ENCODE data around the gene PIP4K2C. TPM values are rescaled to one million over a fixed set of nuclear protein-coding genes. Genes with fewer than 3 reads are reported as not detected.

The PIP4K2C gene
- total RNA-seq, 1 experiment from 2014 or later, result 48.7 TPM

- H3K4me1 ChIP-seq (replicated peaks; ENCODE audit: insufficient read depth), result no peaks in the 10 kb centered on the region
- intact Hi-C loops (cut with micrococcal nuclease; ENCODE audit: unreplicated experiment), result no loop called here
- no peaks in the 10 kb centered on the region for H3F3A ChIP-seq (ENCODE audit: insufficient read depth, low read depth)
- H3K9me3 ChIP-seq (ENCODE audit: insufficient read depth, low read depth), result no peaks in the 10 kb centered on the region
- CTCF ChIA-PET, result no interaction called here
- H3K4me2 ChIP-seq, result no peak overlapping the region
- H3K27me3 ChIP-seq (ENCODE audit: insufficient read depth, low read depth), result peaks cover 11% of the 10 kb centered on the region; the same call in 1 of the 2 replicates
- no peaks in the 10 kb centered on the region for H3K9me2 ChIP-seq (ENCODE audit: insufficient read depth)
- POLR2A ChIA-PET (ENCODE audit: unreplicated experiment), result no interaction called here
- H3K36me3 ChIP-seq (ENCODE audit: low read depth), result no peaks in the 10 kb centered on the region
- H3K27ac ChIP-seq, result no peak overlapping the region
- H3K79me2 ChIP-seq (ENCODE audit: low read depth), result no peaks in the 10 kb centered on the region
- no peak for DNase-seq
- BruUV-seq (replicated peaks), result no TSS peak
- no peaks in the 10 kb centered on the region for H4K20me1 ChIP-seq (ENCODE audit: insufficient read depth)
- H3K4me3 ChIP-seq, result no peak overlapping the region
- TF ChIP-seq EZH2 (IDR thresholded peaks at IDR 0.05; ENCODE audit: low read depth), result no peak
- TF ChIP-seq CTCF (conservative IDR thresholded peaks at IDR 0.05), result no peak
- no peak overlapping the region for H2AFZ ChIP-seq
Observed at GRCh38 chr12:57576613-57577160, 14.3 kb upstream of the PIP4K2C start.

- no peaks in the 10 kb centered on the region for H4K20me1 ChIP-seq (ENCODE audit: insufficient read depth)
- H3K9me3 ChIP-seq (ENCODE audit: insufficient read depth, low read depth), result no peaks in the 10 kb centered on the region
- TF ChIP-seq EZH2 (IDR thresholded peaks at IDR 0.05; ENCODE audit: low read depth) (no peak), CTCF (conservative IDR thresholded peaks at IDR 0.05) (no peak)
- H3K4me3 ChIP-seq, result no peak overlapping the region
- no TSS peak for BruUV-seq (replicated peaks)
- H3K4me2 ChIP-seq, result no peak overlapping the region
- H3K4me1 ChIP-seq (replicated peaks; ENCODE audit: insufficient read depth), result no peaks in the 10 kb centered on the region
- H2AFZ ChIP-seq, result no peak overlapping the region
- CTCF ChIA-PET, result no interaction called here
- H3K79me2 ChIP-seq (ENCODE audit: low read depth), result no peaks in the 10 kb centered on the region
- no peak for DNase-seq
- no peaks in the 10 kb centered on the region for H3F3A ChIP-seq (ENCODE audit: insufficient read depth, low read depth)
- no peaks in the 10 kb centered on the region for H3K9me2 ChIP-seq (ENCODE audit: insufficient read depth)
- intact Hi-C loops (cut with micrococcal nuclease; ENCODE audit: unreplicated experiment), result no loop called here
- no peaks in the 10 kb centered on the region for H3K36me3 ChIP-seq (ENCODE audit: low read depth)
- POLR2A ChIA-PET (ENCODE audit: unreplicated experiment), result no interaction called here
- H3K27me3 ChIP-seq (ENCODE audit: insufficient read depth, low read depth), result peaks cover 11% of the 10 kb centered on the region; the same call in 1 of the 2 replicates
- no peak overlapping the region for H3K27ac ChIP-seq
Observed at GRCh38 chr12:57577981-57578758, 12.8 kb upstream of the PIP4K2C start.

GRCh38 chr12:57579011-57579410 is 12.0 kb upstream of the PIP4K2C start:
- peaks cover 11% of the 10 kb centered on the region; the same call in 1 of the 2 replicates for H3K27me3 ChIP-seq (ENCODE audit: insufficient read depth, low read depth)
- intact Hi-C loops (cut with micrococcal nuclease; ENCODE audit: unreplicated experiment), result no loop called here
- H3K79me2 ChIP-seq (ENCODE audit: low read depth), result no peaks in the 10 kb centered on the region
- ChIA-PET CTCF (no interaction called here), POLR2A (ENCODE audit: unreplicated experiment) (no interaction called here)
- no peaks in the 10 kb centered on the region for H3F3A ChIP-seq (ENCODE audit: insufficient read depth, low read depth)
- H3K4me3 ChIP-seq, result no peak overlapping the region
- H3K4me2 ChIP-seq, result no peak overlapping the region
- no peak overlapping the region for H3K27ac ChIP-seq
- H3K36me3 ChIP-seq (ENCODE audit: low read depth), result no peaks in the 10 kb centered on the region
- H3K4me1 ChIP-seq (replicated peaks; ENCODE audit: insufficient read depth), result no peaks in the 10 kb centered on the region
- H2AFZ ChIP-seq, result no peak overlapping the region
- no TSS peak for BruUV-seq (replicated peaks)
- no peaks in the 10 kb centered on the region for H4K20me1 ChIP-seq (ENCODE audit: insufficient read depth)
- no peaks in the 10 kb centered on the region for H3K9me2 ChIP-seq (ENCODE audit: insufficient read depth)
- no peaks in the 10 kb centered on the region for H3K9me3 ChIP-seq (ENCODE audit: insufficient read depth, low read depth)
- no peak for DNase-seq
- TF ChIP-seq EZH2 (IDR thresholded peaks at IDR 0.05; ENCODE audit: low read depth) (no peak), CTCF (conservative IDR thresholded peaks at IDR 0.05) (no peak)

All from PC-9 (cell line).